ENCODE results near the gene EXD3.

DNA sequence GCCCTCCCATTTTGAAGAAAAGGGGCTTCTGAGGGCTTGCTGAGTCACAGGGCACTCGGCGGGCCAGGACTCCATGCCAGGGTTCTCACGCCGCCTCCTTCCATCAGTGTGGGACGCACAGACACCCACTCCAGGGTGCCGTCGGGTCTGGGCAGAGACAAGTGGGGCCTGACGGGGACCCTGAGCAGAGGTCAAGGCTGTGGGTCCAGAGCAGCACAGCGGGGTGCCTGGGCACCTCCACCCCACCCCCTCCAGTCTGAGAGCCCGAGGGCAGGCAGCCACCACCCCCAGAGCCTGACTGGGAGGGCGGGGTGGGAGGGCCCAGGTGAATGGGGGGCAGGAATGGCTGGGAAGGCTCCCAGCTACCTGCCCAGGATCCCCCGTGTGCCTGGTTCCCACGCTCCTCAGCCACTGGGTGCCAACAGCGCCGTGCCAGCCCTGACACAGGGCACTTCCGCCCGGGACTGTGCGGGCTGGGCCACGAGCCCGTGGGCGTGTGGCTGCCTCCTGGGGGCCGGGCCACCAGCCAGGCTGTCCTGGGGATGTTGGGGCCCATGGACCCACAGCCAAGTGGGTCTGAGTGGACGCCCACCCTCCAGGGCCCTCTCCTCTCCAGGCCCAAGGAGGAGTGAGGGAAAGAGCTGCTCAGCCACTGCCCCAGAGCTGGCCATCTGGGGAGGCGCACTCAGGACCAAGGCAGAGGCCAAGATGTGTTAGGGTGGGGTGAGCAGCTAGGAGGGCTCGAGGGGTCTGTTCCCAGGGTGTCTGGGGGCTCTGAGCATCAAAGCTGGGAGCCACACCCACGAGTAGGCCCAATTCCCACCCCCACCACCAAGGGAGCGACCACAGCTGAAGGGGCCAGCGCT lies 110.7 kb downstream of the EXD3 start:
- TF ChIP-seq RAD21 (IDR thresholded peaks at IDR 0.05; ENCODE audit: low read length) (no peak), MXI1 (IDR thresholded peaks at IDR 0.05; ENCODE audit: borderline replicate concordance, low read depth, low read length) (no peak), BHLHE40 (IDR thresholded peaks at IDR 0.05; ENCODE audit: low read depth, low read length) (no peak), POLR2A (IDR thresholded peaks at IDR 0.05; ENCODE audit: low read depth, low read length) (no peak), MAFK (IDR thresholded peaks at IDR 0.05; ENCODE audit: low read depth, low read length) (no peak), RFX5 (IDR thresholded peaks at IDR 0.05; ENCODE audit: low read depth, low read length) (no peak), SMC3 (IDR thresholded peaks at IDR 0.05; ENCODE audit: low read depth, low read length) (no peak), NFE2L2 (IDR thresholded peaks at IDR 0.05; ENCODE audit: low read depth, low read length) (no peak), MAZ (IDR thresholded peaks at IDR 0.05; ENCODE audit: borderline replicate concordance, low read depth, low read length) (no peak), CHD1 (IDR thresholded peaks at IDR 0.05; ENCODE audit: low read depth, low read length) (no peak)
- TF ChIP-seq, protein P1, sequence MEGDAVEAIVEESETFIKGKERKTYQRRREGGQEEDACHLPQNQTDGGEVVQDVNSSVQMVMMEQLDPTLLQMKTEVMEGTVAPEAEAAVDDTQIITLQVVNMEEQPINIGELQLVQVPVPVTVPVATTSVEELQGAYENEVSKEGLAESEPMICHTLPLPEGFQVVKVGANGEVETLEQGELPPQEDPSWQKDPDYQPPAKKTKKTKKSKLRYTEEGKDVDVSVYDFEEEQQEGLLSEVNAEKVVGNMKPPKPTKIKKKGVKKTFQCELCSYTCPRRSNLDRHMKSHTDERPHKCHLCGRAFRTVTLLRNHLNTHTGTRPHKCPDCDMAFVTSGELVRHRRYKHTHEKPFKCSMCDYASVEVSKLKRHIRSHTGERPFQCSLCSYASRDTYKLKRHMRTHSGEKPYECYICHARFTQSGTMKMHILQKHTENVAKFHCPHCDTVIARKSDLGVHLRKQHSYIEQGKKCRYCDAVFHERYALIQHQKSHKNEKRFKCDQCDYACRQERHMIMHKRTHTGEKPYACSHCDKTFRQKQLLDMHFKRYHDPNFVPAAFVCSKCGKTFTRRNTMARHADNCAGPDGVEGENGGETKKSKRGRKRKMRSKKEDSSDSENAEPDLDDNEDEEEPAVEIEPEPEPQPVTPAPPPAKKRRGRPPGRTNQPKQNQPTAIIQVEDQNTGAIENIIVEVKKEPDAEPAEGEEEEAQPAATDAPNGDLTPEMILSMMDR (conservative IDR thresholded peaks at IDR 0.05; ENCODE audit: low read depth, low read length): no peak
- TF ChIP-seq, protein P2, sequence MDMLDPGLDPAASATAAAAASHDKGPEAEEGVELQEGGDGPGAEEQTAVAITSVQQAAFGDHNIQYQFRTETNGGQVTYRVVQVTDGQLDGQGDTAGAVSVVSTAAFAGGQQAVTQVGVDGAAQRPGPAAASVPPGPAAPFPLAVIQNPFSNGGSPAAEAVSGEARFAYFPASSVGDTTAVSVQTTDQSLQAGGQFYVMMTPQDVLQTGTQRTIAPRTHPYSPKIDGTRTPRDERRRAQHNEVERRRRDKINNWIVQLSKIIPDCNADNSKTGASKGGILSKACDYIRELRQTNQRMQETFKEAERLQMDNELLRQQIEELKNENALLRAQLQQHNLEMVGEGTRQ (IDR thresholded peaks at IDR 0.05; ENCODE audit: low read depth, low read length): no peak

All from IMR-90 (cell line).